Smooth muscle cell (in vitro differentiated cells): ENCODE results near the gene ANTXR2. TPM values are rescaled to one million over a fixed set of nuclear protein-coding genes. Genes with fewer than 3 reads are reported as not detected.

Experiments
- DNase-seq: peaks from one replicate; lab custom pipeline; 2025; ENCODE audit not compliant: unreplicated experiment; lab: John Stamatoyannopoulos, UW
- H2AFZ ChIP-seq: fragments of 200-600 bp; sonication (generic); 2 replicates; pipeline ENCODE4 v1.6.0; 2016; ENCODE audit warnings: antibody characterized with exemption, low read depth, mild to moderate bottlenecking
- H3F3A ChIP-seq: fragments of 200-600 bp; sonication (generic); 2 replicates; pipeline ENCODE4 v1.6.0; 2017; ENCODE audit warnings: antibody characterized with exemption, low read depth
- H3K27ac ChIP-seq: fragments of 200-600 bp; sonication (generic); 2 replicates; pipeline ENCODE4 v1.5.1; 2016; ENCODE audit warnings: low read depth, mild to moderate bottlenecking
- H3K27me3 ChIP-seq: fragments of 200-600 bp; sonication (generic); 2 replicates; pipeline ENCODE4 v1.6.1; 2016; ENCODE audit warnings: low read depth, mild to moderate bottlenecking
- H3K36me3 ChIP-seq: fragments of 200-600 bp; sonication (generic); 2 replicates; pipeline ENCODE4 v1.5.1; 2016; ENCODE audit warnings: low read depth
- H3K4me1 ChIP-seq: fragments of 200-600 bp; sonication (generic); 2 replicates; pipeline ENCODE4 v1.5.1; 2016; ENCODE audit warnings: low read depth
- H3K4me2 ChIP-seq: fragments of 200-600 bp; sonication (generic); 2 replicates; pipeline ENCODE4 v1.6.0; 2016; ENCODE audit warnings: mild to moderate bottlenecking
- H3K4me3 ChIP-seq: fragments of 200-600 bp; sonication (generic); 2 replicates; pipeline ENCODE4 v1.5.1; 2016; ENCODE audit warnings: mild to moderate bottlenecking
- H3K79me2 ChIP-seq: fragments of 200-600 bp; sonication (generic); 2 replicates; pipeline ENCODE4 v1.6.0; 2016; ENCODE audit warnings: low read depth, mild to moderate bottlenecking
- H3K9ac ChIP-seq: fragments of 200-600 bp; sonication (generic); 2 replicates; pipeline ENCODE4 v1.6.0; 2016; ENCODE audit warnings: low read depth
- H3K9me3 ChIP-seq: fragments of 200-600 bp; sonication (generic); replicated peaks from 2 replicates; pipeline ENCODE4 v1.5.1; 2016; ENCODE audit warnings: low read depth
- H4K20me1 ChIP-seq: fragments of 200-600 bp; sonication (generic); 2 replicates; pipeline ENCODE4 v1.6.0; 2016; ENCODE audit warnings: low read depth
- WGBS: methylation state at CpG from one replicate; pipeline ENCODE4 v1.1.7; 2016; ENCODE audit warnings: low lambda C conversion rate; 5-methylcytosine and 5-hydroxymethylcytosine counted together
- polyA plus RNA-seq: library from polyadenylated mRNA; unstranded; fragments of >200 nt; fragmentation: Nextera tagmentation; extraction: Ambion mirVana; gene quantifications from 2 replicates; pipeline ENCODE4 v1.2.1, GENCODE V29; 2016
- total RNA-seq: library from RNA; depleted of rRNA; stranded (reverse); fragments of >200 nt; gene quantifications from 2 replicates; pipeline ENCODE4 v1.2.3, GENCODE V29; 2014
- TF ChIP-seq, protein P1 (sequence below): fragments of 200-600 bp; sonication (generic); IDR thresholded peaks from 2 replicates; pipeline ENCODE4 v1.5.1; 2017; ENCODE audit warnings: borderline replicate concordance, mild to moderate bottlenecking, antibody characterized with exemption; ENCODE audit not compliant: insufficient read depth, poor library complexity, severe bottlenecking

ANTXR2 gene
- total and polyA plus RNA-seq, 2 experiments from 2014 or later: 67.6 to 74.5 TPM

DNA sequence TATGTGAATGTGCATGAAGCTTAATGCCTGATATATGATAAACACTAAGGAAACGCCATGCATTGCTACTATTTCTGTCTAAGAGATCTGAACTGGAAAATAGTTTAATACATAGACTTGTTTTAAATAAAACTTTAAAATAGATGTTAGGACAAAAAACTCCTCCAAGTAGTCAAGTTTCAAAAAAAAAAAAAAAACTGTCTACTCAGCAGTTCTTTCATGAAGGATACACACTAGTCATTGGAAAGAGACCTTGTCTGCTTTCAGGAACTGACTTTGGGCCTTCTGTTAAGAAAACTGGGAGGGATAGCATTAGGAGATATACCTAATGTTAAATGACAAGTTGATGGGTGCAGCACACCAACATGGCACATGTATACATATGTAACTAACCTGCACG, 138.4 kb downstream of the ANTXR2 start:
- Histone ChIP-seq H4K20me1 (no peaks in the 10 kb centered on the region), H3K79me2 (no peaks in the 10 kb centered on the region), H3K27me3 (no peaks in the 10 kb centered on the region), H3K4me2 (no peak overlapping the region), H3K9ac (no peak overlapping the region), H3K9me3 (no peaks in the 10 kb centered on the region), H3F3A (no peaks in the 10 kb centered on the region), H3K4me1 (no peaks in the 10 kb centered on the region), H3K27ac (no peak overlapping the region), H3K4me3 (no peak overlapping the region), H2AFZ (no peak overlapping the region), H3K36me3 (no peaks in the 10 kb centered on the region)
- no peak for DNase-seq
- TF ChIP-seq, protein P1, sequence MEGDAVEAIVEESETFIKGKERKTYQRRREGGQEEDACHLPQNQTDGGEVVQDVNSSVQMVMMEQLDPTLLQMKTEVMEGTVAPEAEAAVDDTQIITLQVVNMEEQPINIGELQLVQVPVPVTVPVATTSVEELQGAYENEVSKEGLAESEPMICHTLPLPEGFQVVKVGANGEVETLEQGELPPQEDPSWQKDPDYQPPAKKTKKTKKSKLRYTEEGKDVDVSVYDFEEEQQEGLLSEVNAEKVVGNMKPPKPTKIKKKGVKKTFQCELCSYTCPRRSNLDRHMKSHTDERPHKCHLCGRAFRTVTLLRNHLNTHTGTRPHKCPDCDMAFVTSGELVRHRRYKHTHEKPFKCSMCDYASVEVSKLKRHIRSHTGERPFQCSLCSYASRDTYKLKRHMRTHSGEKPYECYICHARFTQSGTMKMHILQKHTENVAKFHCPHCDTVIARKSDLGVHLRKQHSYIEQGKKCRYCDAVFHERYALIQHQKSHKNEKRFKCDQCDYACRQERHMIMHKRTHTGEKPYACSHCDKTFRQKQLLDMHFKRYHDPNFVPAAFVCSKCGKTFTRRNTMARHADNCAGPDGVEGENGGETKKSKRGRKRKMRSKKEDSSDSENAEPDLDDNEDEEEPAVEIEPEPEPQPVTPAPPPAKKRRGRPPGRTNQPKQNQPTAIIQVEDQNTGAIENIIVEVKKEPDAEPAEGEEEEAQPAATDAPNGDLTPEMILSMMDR: no peak
- 98% methylated on average over 2 of the region's 2 CpGs for WGBS

DNA sequence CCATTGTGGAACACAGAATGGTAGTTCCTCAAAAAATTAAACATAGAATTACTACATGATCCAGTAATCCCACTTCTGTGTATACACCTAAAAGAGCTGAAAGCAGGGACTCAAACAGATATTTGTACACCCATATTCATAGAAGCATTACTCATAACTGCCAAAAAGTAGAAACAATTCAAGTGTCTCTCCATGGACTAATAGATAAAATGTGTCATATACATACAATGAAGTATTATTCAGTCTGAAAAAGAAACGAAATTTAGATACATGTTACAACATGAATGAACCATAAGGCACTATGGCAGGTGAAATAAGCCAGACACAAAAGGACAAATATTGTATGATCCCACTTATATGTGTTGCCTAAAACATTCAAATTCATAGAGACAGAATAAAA, 145.1 kb downstream of the ANTXR2 start:
- no peak overlapping the region for H3K27ac ChIP-seq
- H3K4me1 ChIP-seq: no peaks in the 10 kb centered on the region
- H3K4me3 ChIP-seq: no peak overlapping the region
- H3K9ac ChIP-seq: no peak overlapping the region
- H3K36me3 ChIP-seq: no peaks in the 10 kb centered on the region
- H2AFZ ChIP-seq: no peak overlapping the region
- TF ChIP-seq, protein P1: no peak
- no peak overlapping the region for H3K4me2 ChIP-seq
- H3K9me3 ChIP-seq: no peaks in the 10 kb centered on the region
- H3K27me3 ChIP-seq: no peaks in the 10 kb centered on the region
- H4K20me1 ChIP-seq: peaks cover 4% of the 10 kb centered on the region
- no peak for DNase-seq
- WGBS: 63% methylated on average over 1 of the region's 1 CpG
- no peaks in the 10 kb centered on the region for H3K79me2 ChIP-seq
- H3F3A ChIP-seq: no peaks in the 10 kb centered on the region

DNA sequence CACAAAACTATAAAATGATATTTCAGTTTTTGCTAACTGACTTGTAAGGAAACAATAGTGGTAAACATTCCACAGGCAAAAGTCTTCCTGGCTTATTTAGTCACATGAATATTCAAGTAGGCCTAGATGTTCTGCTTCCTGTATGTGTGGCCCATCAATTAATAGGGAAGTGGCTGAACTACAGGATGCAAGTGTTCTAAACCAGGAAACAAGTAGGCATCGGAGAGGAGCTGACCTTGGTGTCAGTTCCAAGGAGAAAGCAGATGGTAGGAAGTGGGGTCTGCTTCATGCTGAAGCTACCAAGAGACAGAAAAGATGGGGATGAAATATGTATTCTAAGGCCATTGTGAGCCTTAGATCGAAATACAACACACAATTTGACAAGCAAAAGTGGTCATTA, 149.7 kb downstream of the ANTXR2 start:
- peaks cover 10% of the 10 kb centered on the region for H4K20me1 ChIP-seq
- no peaks in the 10 kb centered on the region for H3K9me3 ChIP-seq
- no peak overlapping the region for H2AFZ ChIP-seq
- no peaks in the 10 kb centered on the region for H3K27me3 ChIP-seq
- WGBS: 93% methylated on average over 2 of the region's 2 CpGs
- no peaks in the 10 kb centered on the region for H3F3A ChIP-seq
- no peak overlapping the region for H3K27ac ChIP-seq
- no peak overlapping the region for H3K4me2 ChIP-seq
- TF ChIP-seq, protein P1: no peak
- no peaks in the 10 kb centered on the region for H3K36me3 ChIP-seq
- no peak for DNase-seq
- H3K4me1 ChIP-seq: no peaks in the 10 kb centered on the region
- no peak overlapping the region for H3K4me3 ChIP-seq
- H3K9ac ChIP-seq: no peak overlapping the region
- H3K79me2 ChIP-seq: no peaks in the 10 kb centered on the region

DNA sequence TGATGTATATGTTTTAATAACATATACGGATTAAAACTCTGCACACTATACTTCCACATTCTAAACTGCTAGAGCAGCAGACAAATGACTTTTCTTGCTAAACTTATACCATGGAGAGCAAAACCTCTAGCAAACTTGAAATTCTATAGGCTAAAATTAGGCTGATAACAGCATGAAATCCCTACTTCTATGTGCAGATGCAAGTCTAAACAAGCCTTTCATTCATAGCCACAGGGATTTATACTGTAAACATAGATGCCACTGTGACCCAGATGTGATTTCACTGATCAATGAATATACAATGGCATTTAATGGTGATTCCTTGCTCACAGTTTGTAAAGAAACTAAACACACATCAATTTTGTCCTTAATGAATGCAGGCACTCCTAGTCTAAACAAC, 151.0 kb downstream of the ANTXR2 start:
- Histone ChIP-seq H3K9ac (no peak overlapping the region), H3K27ac (no peak overlapping the region), H3K9me3 (no peaks in the 10 kb centered on the region), H4K20me1 (peaks cover 19% of the 10 kb centered on the region), H3K27me3 (no peaks in the 10 kb centered on the region), H3K4me3 (no peak overlapping the region), H3K79me2 (no peaks in the 10 kb centered on the region), H3F3A (no peaks in the 10 kb centered on the region), H3K4me1 (no peaks in the 10 kb centered on the region), H3K36me3 (no peaks in the 10 kb centered on the region), H3K4me2 (no peak overlapping the region), H2AFZ (no peak overlapping the region)
- DNase-seq: no peak
- 95% methylated on average over 1 of the region's 1 CpG for WGBS
- TF ChIP-seq, protein P1: no peak
